Esophagus (tissue), 2 donors: ENCODE measurements around the gene ZNF789. TPM values are rescaled to one million over a fixed set of nuclear protein-coding genes. Genes with fewer than 3 reads are reported as not detected.

Experiments
- H3K27ac ChIP-seq, 2 donors: one replicate each; pipeline ENCODE4 v1.5.1; 2013; ENCODE audit warnings: low read depth in 2 of 2, mild to moderate bottlenecking in 2 of 2, inconsistent platforms in 1 of 2, low read length in 1 of 2, moderate library complexity in 1 of 2
- H3K27me3 ChIP-seq, 2 donors: one replicate each; pipeline ENCODE4 v1.6.1; 2013; ENCODE audit warnings: low read length in 2 of 2, control low read depth in 1 of 2, mild to moderate bottlenecking in 1 of 2; ENCODE audit not compliant: insufficient read depth in 2 of 2, control insufficient read depth in 1 of 2
- H3K36me3 ChIP-seq, 2 donors: one replicate each; pipeline ENCODE4 v1.6.1; 2013; ENCODE audit warnings: low read length in 1 of 2; ENCODE audit not compliant: control insufficient read depth in 2 of 2, insufficient read depth in 2 of 2
- H3K4me1 ChIP-seq, 2 donors: one replicate each; pipeline ENCODE4 v1.6.1; 2013; ENCODE audit warnings: low read length in 1 of 2; ENCODE audit not compliant: control insufficient read depth in 2 of 2, insufficient read depth in 2 of 2
- H3K4me3 ChIP-seq, 2 donors: one replicate each; pipeline ENCODE4 v1.5.1; 2013; ENCODE audit warnings: low read length in 2 of 2, mild to moderate bottlenecking in 2 of 2, low read depth in 1 of 2, moderate library complexity in 1 of 2
- H3K9me3 ChIP-seq, 2 donors: one replicate each; pipeline ENCODE4 v1.6.1; 2013; ENCODE audit warnings: mild to moderate bottlenecking in 2 of 2, low read depth in 1 of 2, low read length in 1 of 2, moderate library complexity in 1 of 2; ENCODE audit not compliant: control insufficient read depth in 2 of 2, insufficient read depth in 1 of 2
- WGBS, 2 donors: extraction: QIAGEN DNeasy Blood & Tissue Kit; methylation state at CpG; one replicate each; pipeline ENCODE4 v1.1.7; 2013; 5-methylcytosine and 5-hydroxymethylcytosine counted together
- polyA plus RNA-seq, 2 donors: library from polyadenylated mRNA; stranded (reverse); fragments of 200-250 nt; gene quantifications; one replicate each; pipeline ENCODE4 v1.2.3, GENCODE V29; 2013
- donor health status: healthy with polysubstance abuse.
- donor health status: Bipolar disorder and iron deficiency.

ZNF789 gene
- polyA plus RNA-seq, 2 donors: 4.7 to 11.3 TPM

DNA sequence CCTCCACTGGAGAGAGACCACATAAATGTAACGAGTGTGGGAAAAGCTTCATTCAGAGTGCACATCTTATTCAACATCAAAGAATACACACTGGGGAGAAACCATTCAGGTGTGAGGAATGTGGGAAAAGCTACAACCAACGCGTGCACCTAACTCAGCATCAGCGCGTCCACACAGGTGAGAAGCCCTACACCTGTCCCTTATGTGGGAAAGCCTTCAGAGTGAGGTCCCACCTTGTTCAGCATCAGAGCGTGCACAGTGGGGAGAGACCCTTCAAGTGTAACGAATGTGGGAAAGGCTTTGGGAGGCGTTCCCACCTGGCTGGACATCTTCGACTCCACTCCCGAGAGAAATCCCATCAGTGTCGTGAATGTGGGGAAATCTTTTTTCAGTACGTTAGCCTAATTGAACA lies 58.7 kb downstream of the ZNF789 start:
- Histone ChIP-seq H3K36me3 (peaks cover 7 to 13% of the 10 kb centered on the region in 2 donors), H3K27ac (no peak overlapping the region), H3K9me3 (peaks cover 5 to 27% of the 10 kb centered on the region in 2 donors), H3K4me3 (no peak overlapping the region), H3K27me3 (no peaks in the 10 kb centered on the region), H3K4me1 (no peaks in the 10 kb centered on the region)
- WGBS, 2 donors: 98 to 99% methylated on average over 12 of the region's 12 CpGs

DNA sequence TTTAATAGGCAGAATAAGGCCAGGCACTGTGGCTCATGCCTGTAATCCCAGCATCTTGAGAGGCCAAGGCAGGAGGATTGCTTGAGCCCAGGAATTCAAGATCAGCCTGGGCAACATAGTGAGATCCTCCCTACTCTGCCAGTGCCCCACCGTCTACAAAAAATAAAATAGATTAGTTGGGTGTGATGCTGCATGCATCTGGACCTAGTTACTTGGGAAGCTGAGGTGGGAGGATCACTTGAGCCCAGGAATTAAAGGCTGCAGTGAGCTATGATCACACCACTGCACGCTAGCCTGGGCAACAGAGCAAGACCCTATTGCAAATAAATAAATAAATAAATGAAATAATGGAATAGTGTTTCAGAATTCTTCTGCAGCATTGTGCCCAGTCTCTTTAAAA lies 63.0 kb downstream of the ZNF789 start:
- no peaks in the 10 kb centered on the region for H3K4me1 ChIP-seq
- H3K27me3 ChIP-seq: no peaks in the 10 kb centered on the region
- 96 to 98% methylated on average over 2 of the region's 2 CpGs for WGBS, 2 donors
- peaks cover 7 to 9% of the 10 kb centered on the region in 2 donors for H3K36me3 ChIP-seq
- H3K4me3 ChIP-seq: no peak overlapping the region
- peaks cover 7 to 24% of the 10 kb centered on the region in 2 donors for H3K9me3 ChIP-seq
- H3K27ac ChIP-seq: no peak overlapping the region

Other genes with a start within 250 kb of the ZNF789 start
- gene MYH16, start 200.1 kb upstream of the ZNF789 start, polyA plus RNA-seq: under 1 TPM in 1 of 2 donors, not detected in 1; 0.04 TPM
- gene ARPC1A, start 147.0 kb upstream of the ZNF789 start, polyA plus RNA-seq: 100 to 1,000 TPM; 150 to 209 TPM
- gene ARPC1B, start 98.2 kb upstream of the ZNF789 start, polyA plus RNA-seq: 10 to 100 TPM; 18.0 to 55.7 TPM
- 100 to 1,000 TPM; 110 to 182 TPM for gene PDAP1, start 64.3 kb upstream of the ZNF789 start, polyA plus RNA-seq
- gene BUD31, start 63.9 kb upstream of the ZNF789 start, polyA plus RNA-seq: 100 to 1,000 TPM in 1 of 2 donors, 10 to 100 TPM in 1; 93.8 to 100 TPM
- gene PTCD1, start 34.1 kb upstream of the ZNF789 start, polyA plus RNA-seq: 1 to 10 TPM; 3.2 to 3.6 TPM
- 10 to 100 TPM; 22.5 to 24.3 TPM for gene CPSF4, start 33.9 kb upstream of the ZNF789 start, polyA plus RNA-seq
- gene ATP5MF, start 6.7 kb upstream of the ZNF789 start, polyA plus RNA-seq: 1,000 to 10,000 TPM; 1,217 to 1,445 TPM
- gene ZNF394, start 27.4 kb downstream of the ZNF789 start, polyA plus RNA-seq: 10 to 100 TPM; 15.2 to 19.8 TPM
- gene ZKSCAN5, start 31.8 kb downstream of the ZNF789 start, polyA plus RNA-seq: 1 to 10 TPM; 2.2 to 2.5 TPM
- gene FAM200A, start 79.2 kb downstream of the ZNF789 start, polyA plus RNA-seq: 1 to 10 TPM; 2.8 to 3.8 TPM
- 10 to 100 TPM; 56.9 to 80.5 TPM for gene ZNF655, start 85.8 kb downstream of the ZNF789 start, polyA plus RNA-seq
- under 1 TPM; 0.66 to 0.96 TPM for gene TMEM225B, start 125.4 kb downstream of the ZNF789 start, polyA plus RNA-seq
- gene ZSCAN25, start 144.1 kb downstream of the ZNF789 start, polyA plus RNA-seq: 1 to 10 TPM; 4.4 to 4.5 TPM
- 10 to 100 TPM; 16.1 to 51.2 TPM for gene CYP3A5, start 207.1 kb downstream of the ZNF789 start, polyA plus RNA-seq